HepG2 (cell line): ENCODE measurements around the gene TJP3. TPM values are rescaled to one million over a fixed set of nuclear protein-coding genes. Genes with fewer than 3 reads are reported as not detected.

Source experiments
- ATAC-seq: fragments of 200-7000 bp; cut with Tn5 transposase; 3 replicates; pipeline ENCODE4 v1.9.1; 2020; ENCODE audit warnings: mild to moderate bottlenecking, moderate library complexity
- BruUV-seq: library from RNA; stranded (reverse); fragments of 400-500 nt; replicated peaks from 2 replicates; lab custom pipeline; 2021; lab: Mats Ljungman, UMichigan
- CTCF ChIA-PET: fragments of 300-600 bp; formaldehyde crosslinking; extraction: SDS; loops from one replicate; lab custom pipeline; 2021; ENCODE audit warnings: low total read pairs, inconsistent platforms, low intra/inter-chr PET ratio; lab: Yijun Ruan, JAX
- POLR2A ChIA-PET: fragments of 350-600 bp; sonication (Branson Sonifier 250); formaldehyde crosslinking; loops from one replicate; lab custom pipeline; 2020; ENCODE audit warnings: antibody characterized with exemption, inconsistent platforms; lab: Yijun Ruan, JAX
- DNase-seq: peaks from one replicate; pipeline ENCODE4 v3.0.0-alpha.2; 2015; ENCODE audit warnings: low spot score
- FAIRE-seq: peaks from 3 replicates; lab custom pipeline; 2011; peaks lifted over from hg19 to GRCh38; lab: Jason Lieb, UNC
- H2AFZ ChIP-seq: one replicate; pipeline ENCODE4 v1.6.1; 2011; ENCODE audit warnings: low read length, inconsistent platforms
- H3K27ac ChIP-seq: fragments of 300-600 bp; 3 replicates; pipeline ENCODE4 v1.8.0; 2011; ENCODE audit warnings: mixed run types, mild to moderate bottlenecking, mixed read lengths, low read length, inconsistent platforms; ENCODE audit not compliant: insufficient read depth; ENCODE audit errors: extremely low read length
- H3K27me3 ChIP-seq, 2 experiments: fragments of 200-600 bp in 1 of 2; 2 replicates in 1 of 2; 3 replicates in 1 of 2; pipeline versions ENCODE4 v1.6.0 to v1.8.0; 2011; ENCODE audit warnings: low read length in 2 of 2, mild to moderate bottlenecking in 2 of 2, moderate library complexity in 2 of 2, inconsistent platforms in 1 of 2; ENCODE audit not compliant: insufficient read depth in 2 of 2, control insufficient read depth in 1 of 2
- H3K36me3 ChIP-seq, 2 experiments: fragments of 200-600 bp in 1 of 2; replicated peaks in 1 of 2; 2 replicates in 1 of 2; 3 replicates in 1 of 2; pipeline versions ENCODE4 v1.5.1 to v1.8.0; 2011; ENCODE audit warnings: low read length in 2 of 2, inconsistent platforms in 1 of 2; ENCODE audit not compliant: insufficient read depth in 2 of 2, control insufficient read depth in 1 of 2
- H3K4me1 ChIP-seq: 2 replicates; pipeline ENCODE4 v1.5.1; 2012; ENCODE audit warnings: low read length, inconsistent platforms; ENCODE audit not compliant: insufficient read depth
- H3K4me2 ChIP-seq: 2 replicates; pipeline ENCODE4 v1.6.0; 2011; ENCODE audit warnings: low read depth, low read length, inconsistent platforms
- H3K4me3 ChIP-seq, 3 experiments: fragments of 200-600 bp in 1 of 3; sonication (generic), shearing (Covaris generic) in 1 of 3; replicated peaks in 1 of 3; 2 replicates each; pipeline ENCODE4 v1.5.1; 2011 to 2016; ENCODE audit warnings: low read length in 3 of 3, inconsistent platforms in 2 of 3, low read depth in 2 of 3, mild to moderate bottlenecking in 2 of 3, control low read depth in 1 of 3, mixed read lengths in 1 of 3; ENCODE audit not compliant: insufficient read depth in 1 of 3
- H3K79me2 ChIP-seq: one replicate; pipeline ENCODE4 v1.6.1; 2011; ENCODE audit warnings: low read length, inconsistent platforms; ENCODE audit not compliant: insufficient read depth
- H3K9ac ChIP-seq: 2 replicates; pipeline ENCODE4 v1.6.0; 2011; ENCODE audit warnings: mild to moderate bottlenecking, low read depth, low read length, inconsistent platforms; ENCODE audit not compliant: insufficient read depth
- H3K9me3 ChIP-seq: 2 replicates; pipeline ENCODE4 v1.5.1; 2012; ENCODE audit warnings: mild to moderate bottlenecking, low read length
- H4K20me1 ChIP-seq: 2 replicates; pipeline ENCODE4 v1.6.0; 2011; ENCODE audit warnings: inconsistent platforms, mild to moderate bottlenecking, low read length, moderate library complexity; ENCODE audit not compliant: insufficient read depth
- GRHL1 ChIP-seq: sonication (generic); formaldehyde crosslinking; conservative IDR thresholded peaks from 2 replicates; pipeline ENCODE4 v1.8.0; 2022; ENCODE audit warnings: missing genetic modification reagents
- ISL2 ChIP-seq: sonication (generic); formaldehyde crosslinking; IDR thresholded peaks from 2 replicates; pipeline ENCODE4 v1.5.0; 2020; ENCODE audit warnings: missing genetic modification reagents
- ZNF687 ChIP-seq: sonication (generic); formaldehyde crosslinking; IDR thresholded peaks from 2 replicates; pipeline ENCODE4 v1.5.1; 2020; ENCODE audit warnings: mild to moderate bottlenecking, missing genetic modification reagents, moderate library complexity
- WGBS: methylation state at CpG from one replicate; pipeline ENCODE4 v1.1.6; 2017; ENCODE audit warnings: low lambda C conversion rate; 5-methylcytosine and 5-hydroxymethylcytosine counted together
- in situ Hi-C: cut with HindIII; loops from 2 replicates; pipeline ENCODE4 v1.10.0; 2017; ENCODE audit warnings: low pct_unique_long_range_greater_than_20kb; ENCODE audit not compliant: extremely low pct_ligation_motif_present
- intact Hi-C: fragments of 100-400 bp; cut with micrococcal nuclease; formaldehyde crosslinking; loops from one replicate; pipeline ENCODE4 v1.10.0; 2022; ENCODE audit not compliant: unreplicated experiment
- polyA plus RNA-seq, 8 experiments: library from polyadenylated mRNA; depleted of rRNA in 3 of 8; stranded (reverse) in 7 of 8; unstranded in 1 of 8; fragments of >200 nt; fragmentation: Illumina TruSeq in 4 of 8; extraction: Trizol in 4 of 8; gene quantifications; 2 replicates each; pipeline versions ENCODE4 v1.2.1 to v1.2.3, GENCODE V29; 2011 to 2016; ENCODE audit warnings: low read depth in 4 of 8, missing spikeins in 1 of 8, mixed read lengths in 1 of 8; ENCODE audit not compliant: insufficient read depth in 1 of 8
- total RNA-seq, 5 experiments: library from RNA; depleted of rRNA; stranded (reverse); fragments of >200 nt; fragmentation: Illumina TruSeq; extraction: Trizol; gene quantifications; 2 replicates each; pipeline ENCODE4 v1.2.3, GENCODE V29; 2016; ENCODE audit warnings: low read depth in 1 of 5

The TJP3 gene
- total and polyA plus RNA-seq, 2 of the 13 experiments (the other 11 are each of a cell fraction or from before 2014, with no cell fraction given) = 2.3 to 21.5 TPM

GRCh38 chr19:3693025-3693925, 14.9 kb upstream of the TJP3 start:
- in situ Hi-C loops = no loop called here
- BruUV-seq = no TSS peak

More at GRCh38 chr19:3693025-3693925, 14.9 kb upstream of the TJP3 start:
- Histone ChIP-seq H3K27ac (no peak overlapping the region), H2AFZ (no peak overlapping the region), H3K27me3 (no peaks in the 10 kb centered on the region), H3K4me3 (no peak overlapping the region), H3K79me2 (peaks cover 18% of the 10 kb centered on the region), H4K20me1 (peaks cover 8% of the 10 kb centered on the region; the same call in 1 of the 2 replicates), H3K4me2 (no peak overlapping the region), H3K36me3 (no peaks in the 10 kb centered on the region), H3K4me1 (peaks cover 15% of the 10 kb centered on the region), H3K9ac (no peak overlapping the region), H3K9me3 (no peaks in the 10 kb centered on the region)
- FAIRE-seq = no peak
- intact Hi-C loops = no loop called here
- TF ChIP-seq GRHL1 (CRISPR knock-in tag) (no peak), ZNF687 (CRISPR knock-in tag) (0 out of 2 replicates have a peak, but pooled peaks have one; percentile 1), ISL2 (CRISPR knock-in tag) (no peak)
- DNase-seq = no peak
- no peak for ATAC-seq
- POLR2A ChIA-PET = no interaction called here
- WGBS = 97% methylated on average over 22 of the region's 34 CpGs
- CTCF ChIA-PET = interaction anchor here (1.5 kb wide), 1 partner anchor 13 kb away, joined by 9 read pairs; no protein-coding TSS in a partner anchor
